Left lung (tissue), 10 donors: Measurements from ENCODE around the gene PLXNA2. TPM values are rescaled to one million over a fixed set of nuclear protein-coding genes. Genes with fewer than 3 reads are reported as not detected.

ENCODE experiments used
- ATAC-seq: fragments of 200-7000 bp; cut with Tn5 transposase; one replicate; pipeline ENCODE4 v1.9.1; 2020; ENCODE audit warnings: moderate library complexity
- DNase-seq, 4 donors: peaks; one replicate each; pipeline ENCODE4 v3.0.0-alpha.2; 2013 to 2020
- H3K27ac ChIP-seq, 2 donors: fragments of 200-600 bp; sonication (generic) in 1 of 2; one replicate each; pipeline versions ENCODE4 v1.5.0 to v1.8.0; 2020 to 2021
- H3K27me3 ChIP-seq, 2 donors: fragments of 200-600 bp; sonication (generic) in 1 of 2; one replicate each; pipeline versions ENCODE4 v1.5.0 to v1.8.0; 2020 to 2021
- H3K36me3 ChIP-seq, 2 donors: fragments of 200-600 bp; sonication (generic) in 1 of 2; one replicate each; pipeline versions ENCODE4 v1.5.0 to v1.8.0; 2020 to 2021
- H3K4me1 ChIP-seq, 2 donors: fragments of 200-600 bp; one replicate each; pipeline ENCODE4 v1.8.0; 2021
- H3K4me3 ChIP-seq, 2 donors: fragments of 200-600 bp; sonication (generic) in 1 of 2; one replicate each; pipeline versions ENCODE4 v1.5.0 to v1.8.0; 2020 to 2021; ENCODE audit warnings: mild to moderate bottlenecking in 1 of 2
- H3K9me3 ChIP-seq, 2 donors: fragments of 200-600 bp; sonication (generic) in 1 of 2; one replicate each; pipeline versions ENCODE4 v1.5.0 to v1.8.0; 2020 to 2021
- CTCF ChIP-seq, 2 donors: fragments of 200-600 bp; sonication (generic) in 1 of 2; IDR thresholded peaks; one replicate each; pipeline versions ENCODE4 v1.5.0 to v1.8.0; 2021; ENCODE audit warnings: antibody characterized with exemption in 2 of 2
- intact Hi-C, 2 donors: fragments of 100-400 bp; cut with DNase I; formaldehyde crosslinking; loops; one replicate each; pipeline versions ENCODE4 v1.11.2 to v1.14.2; 2022
- polyA plus RNA-seq, 6 donors: library from polyadenylated mRNA; unstranded; fragments of 120-200 nt; gene quantifications; one replicate each; pipeline ENCODE4 v1.2.1, GENCODE V29; 2013; ENCODE audit not compliant: insufficient read length in 6 of 6
- total RNA-seq, 2 donors: library from RNA; stranded (reverse); fragmentation: NEBNext Ultra II Directional; extraction: Animal tissue kit (Norgen Biotek cat#: 25700); gene quantifications; one replicate each; pipeline ENCODE4 v1.2.1, GENCODE V29; 2021
- donor health status: DM: no; HTN: yes; CAD: no.
- donor health status: DM: no; HTN: no; CAD: no.

PLXNA2 gene
- total and polyA plus RNA-seq, 8 donors = 21.4 to 92.8 (median 34.0) TPM

DNA sequence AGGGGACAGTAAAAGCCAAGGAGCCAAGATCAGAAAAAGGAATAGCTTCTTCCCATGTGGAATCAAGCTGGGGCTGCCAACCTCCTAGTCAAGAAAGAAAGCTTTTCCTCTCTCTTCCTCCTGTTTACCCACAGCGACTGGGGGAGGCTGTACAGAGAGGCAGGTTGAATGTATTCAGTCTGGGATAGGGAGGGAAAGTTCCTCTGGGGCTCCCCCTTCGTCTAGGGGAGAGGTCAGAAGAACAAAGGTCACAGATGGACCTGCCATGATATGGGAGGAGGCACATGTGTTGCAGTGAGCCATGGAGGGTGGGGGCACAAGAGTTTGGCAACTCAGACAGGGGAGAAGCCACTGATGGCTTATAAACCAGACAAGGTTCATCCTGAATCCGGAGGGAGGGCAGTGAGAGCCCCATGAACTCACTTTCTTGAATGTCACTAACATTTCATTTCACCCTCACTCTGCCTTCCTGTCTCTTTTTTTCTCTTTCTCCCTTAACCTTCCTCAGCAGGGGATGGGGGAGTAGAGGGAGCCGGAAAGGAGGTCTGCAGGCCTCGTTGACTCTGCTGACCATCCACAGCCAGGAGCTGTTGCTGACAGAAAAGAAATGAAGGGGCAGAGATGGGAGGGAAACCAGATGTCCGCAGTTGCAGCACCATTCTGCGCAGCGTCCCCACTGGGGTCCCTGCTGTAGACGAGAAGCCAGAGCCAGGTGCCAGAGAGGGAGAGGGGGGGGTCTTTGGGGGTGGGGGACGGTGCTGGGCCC lies 61.1 kb downstream of the PLXNA2 start:
- peaks cover 45 to 58% of the 10 kb centered on the region in 2 donors for H3K4me1 ChIP-seq
- peak in 1 of 4 donors; percentile 59 for DNase-seq

GRCh38 chr1:208181364-208181763 lies 62.8 kb downstream of the PLXNA2 start:
- H3K27ac ChIP-seq = peak overlapping the region in 1 of 2 donors; percentile 1
- peaks cover 45 to 67% of the 10 kb centered on the region in 2 donors for H3K4me1 ChIP-seq

More for the DNA sequence above, 61.1 kb downstream of the PLXNA2 start:
- no peak overlapping the region for H3K27ac ChIP-seq
- no peak overlapping the region for H3K4me3 ChIP-seq
- intact Hi-C loops = no loop called here
- H3K27me3 ChIP-seq = no peaks in the 10 kb centered on the region
- H3K9me3 ChIP-seq = no peaks in the 10 kb centered on the region
- no peak for ATAC-seq
- no peak for TF ChIP-seq CTCF (IDR thresholded peaks at IDR 0.05)
- H3K36me3 ChIP-seq = no peaks in the 10 kb centered on the region

DNA sequence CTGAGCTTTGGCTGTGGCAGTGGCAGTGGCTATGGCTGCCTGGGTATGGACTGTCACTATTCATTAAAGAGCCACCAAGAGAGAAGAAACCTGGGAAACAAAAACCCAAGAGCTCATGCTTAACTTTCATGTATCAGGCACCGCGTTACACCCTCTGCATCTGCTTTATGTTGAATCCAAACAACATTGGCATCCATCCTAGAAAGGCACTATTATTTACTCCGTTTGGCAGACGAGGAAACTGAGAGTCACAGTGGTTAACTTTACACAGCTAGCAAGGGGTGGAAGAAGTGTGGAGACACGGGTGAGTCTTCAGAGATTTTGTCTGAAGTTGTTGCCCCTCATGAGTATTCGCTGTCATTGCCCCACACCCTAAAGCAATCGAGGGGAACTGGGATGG lies 63.8 kb downstream of the PLXNA2 start:
- intact Hi-C loops = no loop called here
- TF ChIP-seq CTCF (IDR thresholded peaks at IDR 0.05) = no peak
- Histone ChIP-seq H3K4me1 (peaks cover 45 to 67% of the 10 kb centered on the region in 2 donors), H3K27ac (peak overlapping the region; percentile 29 to 53), H3K4me3 (no peak overlapping the region), H3K27me3 (no peaks in the 10 kb centered on the region), H3K9me3 (no peaks in the 10 kb centered on the region), H3K36me3 (no peaks in the 10 kb centered on the region)
- ATAC-seq = no peak
- no peak for DNase-seq

More at GRCh38 chr1:208181364-208181763, 62.8 kb downstream of the PLXNA2 start:
- Histone ChIP-seq H3K4me3 (no peak overlapping the region), H3K9me3 (no peaks in the 10 kb centered on the region), H3K36me3 (no peaks in the 10 kb centered on the region), H3K27me3 (no peaks in the 10 kb centered on the region)
- intact Hi-C loops = no loop called here
- TF ChIP-seq CTCF (IDR thresholded peaks at IDR 0.05) = no peak
- DNase-seq (peak in 1 of 4 donors; percentile 54), ATAC-seq (no peak)

DNA sequence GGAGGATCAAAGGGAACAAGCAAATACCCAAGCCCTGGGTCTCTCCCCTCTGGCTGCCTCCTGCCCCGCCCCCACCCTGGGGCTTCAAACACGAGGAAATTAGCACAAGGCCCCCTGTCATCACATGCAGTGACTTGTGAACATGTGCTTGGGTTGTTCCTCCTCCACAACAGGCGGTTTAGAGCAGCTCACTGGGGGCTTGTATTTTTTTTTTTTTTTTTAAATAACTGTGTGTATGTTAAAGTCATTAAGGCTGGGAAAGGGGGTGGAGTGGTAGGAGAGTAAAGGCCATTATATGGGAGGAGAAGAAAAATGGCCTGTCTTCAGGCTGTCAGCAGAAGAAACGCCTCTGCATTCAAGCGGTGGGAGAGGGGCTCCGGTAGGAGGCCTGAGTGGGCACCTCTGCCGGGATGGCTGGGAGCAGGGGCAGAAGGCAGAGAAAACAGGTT lies 64.2 kb downstream of the PLXNA2 start:
- Histone ChIP-seq H3K4me1 (peaks cover 42 to 67% of the 10 kb centered on the region in 2 donors), H3K36me3 (no peaks in the 10 kb centered on the region), H3K9me3 (no peaks in the 10 kb centered on the region), H3K4me3 (no peak overlapping the region), H3K27ac (peak overlapping the region; percentile 29 to 53), H3K27me3 (no peaks in the 10 kb centered on the region)
- DNase-seq (no peak), ATAC-seq (no peak)
- no peak for TF ChIP-seq CTCF (IDR thresholded peaks at IDR 0.05)
- intact Hi-C loops = no loop called here

DNA sequence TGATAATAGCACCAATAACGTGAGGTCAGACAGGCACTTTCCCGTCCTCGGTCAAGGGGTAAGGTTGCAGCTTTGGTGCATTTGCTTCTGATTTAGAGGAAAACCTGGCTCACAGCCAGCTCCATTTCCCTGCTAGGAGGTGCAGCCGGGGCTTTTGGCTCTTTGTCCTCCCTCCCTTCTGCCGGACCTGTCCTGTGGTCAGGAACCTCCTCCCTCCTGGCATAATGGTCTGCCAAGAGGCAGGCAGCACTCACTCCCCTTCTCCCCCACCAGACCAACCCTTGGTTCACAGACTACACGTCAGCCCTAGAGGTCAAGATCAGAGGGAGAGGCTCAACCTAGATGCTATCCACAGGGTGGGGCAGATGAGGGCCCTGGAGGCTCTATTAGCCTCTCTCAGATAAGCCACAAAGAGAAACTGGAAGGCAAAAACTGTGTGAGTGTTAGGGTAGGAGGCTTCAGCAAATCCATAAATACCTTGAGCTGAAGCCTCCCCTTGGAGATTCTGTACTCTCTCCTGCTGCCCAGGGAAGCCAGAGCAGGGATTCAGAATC lies 64.8 kb downstream of the PLXNA2 start:
- intact Hi-C loops = no loop called here
- Histone ChIP-seq H3K27me3 (no peaks in the 10 kb centered on the region), H3K9me3 (no peaks in the 10 kb centered on the region), H3K4me3 (no peak overlapping the region), H3K4me1 (peaks cover 36 to 62% of the 10 kb centered on the region in 2 donors), H3K27ac (peak overlapping the region; percentile 29 to 53), H3K36me3 (no peaks in the 10 kb centered on the region)
- TF ChIP-seq CTCF (IDR thresholded peaks at IDR 0.05) = no peak
- ATAC-seq (peak; percentile 67), DNase-seq (peak in 1 of 4 donors; percentile 70)
